Measurements from ENCODE around the gene GAA. TPM values are rescaled to one million over a fixed set of nuclear protein-coding genes. Genes with fewer than 3 reads are reported as not detected.

The GAA gene
- total and polyA plus RNA-seq, 2 of the 13 experiments (the other 11 are each of a cell fraction or from before 2014, with no cell fraction given), result 21.6 to 36.4 TPM

DNA sequence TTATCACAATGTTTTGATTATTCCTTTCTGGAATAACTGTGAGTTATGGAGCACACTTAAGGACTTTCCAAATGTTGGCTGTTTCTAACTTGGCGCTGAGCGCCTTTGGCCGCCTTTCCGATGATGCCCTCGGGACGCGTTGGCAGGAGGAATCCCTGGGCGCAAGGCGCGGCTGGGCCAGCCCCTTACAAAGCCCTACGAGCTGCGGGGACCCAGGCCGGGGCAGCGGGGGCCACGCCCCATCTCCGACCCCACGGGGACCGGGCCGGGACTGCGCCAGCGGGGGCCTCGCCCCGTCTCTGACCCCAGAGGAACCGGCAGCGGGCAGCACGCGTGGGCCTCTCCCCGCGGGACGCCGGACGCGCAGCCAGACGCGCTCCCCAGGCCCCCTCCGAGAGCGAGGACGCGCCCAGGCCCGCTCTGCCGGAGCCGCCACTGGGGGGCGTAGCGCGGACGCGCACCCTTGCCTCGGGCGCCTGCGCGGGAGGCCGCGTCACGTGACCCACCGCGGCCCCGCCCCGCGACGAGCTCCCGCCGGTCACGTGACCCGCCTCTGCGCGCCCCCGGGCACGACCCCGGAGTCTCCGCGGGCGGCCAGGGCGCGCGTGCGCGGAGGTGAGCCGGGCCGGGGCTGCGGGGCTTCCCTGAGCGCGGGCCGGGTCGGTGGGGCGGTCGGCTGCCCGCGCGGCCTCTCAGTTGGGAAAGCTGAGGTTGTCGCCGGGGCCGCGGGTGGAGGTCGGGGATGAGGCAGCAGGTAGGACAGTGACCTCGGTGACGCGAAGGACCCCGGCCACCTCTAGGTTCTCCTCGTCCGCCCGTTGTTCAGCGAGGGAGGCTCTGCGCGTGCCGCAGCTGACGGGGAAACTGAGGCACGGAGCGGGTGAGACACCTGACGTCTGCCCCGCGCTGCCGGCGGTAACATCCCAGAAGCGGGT is at the start of gene GAA (continued):
- TF ChIP-seq ZNF331 (CRISPR knock-in tag; IDR thresholded peaks at IDR 0.05) (0 out of 2 replicates have a peak, but pooled peaks have one; percentile 35), GABPB1 (CRISPR knock-in tag; IDR thresholded peaks at IDR 0.05) (peak; percentile 66), ZNF468 (CRISPR knock-in tag; IDR thresholded peaks at IDR 0.05) (no peak), ERF (CRISPR knock-in tag; IDR thresholded peaks at IDR 0.05) (peak; percentile 62; the same call in 1 of the 2 replicates), FOXK1 (CRISPR knock-in tag; IDR thresholded peaks at IDR 0.05; ENCODE audit: borderline replicate concordance, low read depth) (no peak; the same call in 1 of the 2 replicates), ZNF207 (IDR thresholded peaks at IDR 0.05; ENCODE audit: borderline replicate concordance) (no peak), BHLHE40 (IDR thresholded peaks at IDR 0.05; ENCODE audit: low read length) (peak; percentile 96), NCOR1 (IDR thresholded peaks at IDR 0.05; ENCODE audit: borderline replicate concordance, low read length) (no peak), RELA (CRISPR knock-in tag; IDR thresholded peaks at IDR 0.05) (0 out of 2 replicates have a peak, but pooled peaks have one; percentile 37), TBL1XR1 (IDR thresholded peaks at IDR 0.05; ENCODE audit: borderline replicate concordance, low read length, partially characterized antibody) (peak; percentile 74), ZNF629 (CRISPR knock-in tag; conservative IDR thresholded peaks at IDR 0.05) (no peak)
- TF ChIP-seq, protein P1, sequence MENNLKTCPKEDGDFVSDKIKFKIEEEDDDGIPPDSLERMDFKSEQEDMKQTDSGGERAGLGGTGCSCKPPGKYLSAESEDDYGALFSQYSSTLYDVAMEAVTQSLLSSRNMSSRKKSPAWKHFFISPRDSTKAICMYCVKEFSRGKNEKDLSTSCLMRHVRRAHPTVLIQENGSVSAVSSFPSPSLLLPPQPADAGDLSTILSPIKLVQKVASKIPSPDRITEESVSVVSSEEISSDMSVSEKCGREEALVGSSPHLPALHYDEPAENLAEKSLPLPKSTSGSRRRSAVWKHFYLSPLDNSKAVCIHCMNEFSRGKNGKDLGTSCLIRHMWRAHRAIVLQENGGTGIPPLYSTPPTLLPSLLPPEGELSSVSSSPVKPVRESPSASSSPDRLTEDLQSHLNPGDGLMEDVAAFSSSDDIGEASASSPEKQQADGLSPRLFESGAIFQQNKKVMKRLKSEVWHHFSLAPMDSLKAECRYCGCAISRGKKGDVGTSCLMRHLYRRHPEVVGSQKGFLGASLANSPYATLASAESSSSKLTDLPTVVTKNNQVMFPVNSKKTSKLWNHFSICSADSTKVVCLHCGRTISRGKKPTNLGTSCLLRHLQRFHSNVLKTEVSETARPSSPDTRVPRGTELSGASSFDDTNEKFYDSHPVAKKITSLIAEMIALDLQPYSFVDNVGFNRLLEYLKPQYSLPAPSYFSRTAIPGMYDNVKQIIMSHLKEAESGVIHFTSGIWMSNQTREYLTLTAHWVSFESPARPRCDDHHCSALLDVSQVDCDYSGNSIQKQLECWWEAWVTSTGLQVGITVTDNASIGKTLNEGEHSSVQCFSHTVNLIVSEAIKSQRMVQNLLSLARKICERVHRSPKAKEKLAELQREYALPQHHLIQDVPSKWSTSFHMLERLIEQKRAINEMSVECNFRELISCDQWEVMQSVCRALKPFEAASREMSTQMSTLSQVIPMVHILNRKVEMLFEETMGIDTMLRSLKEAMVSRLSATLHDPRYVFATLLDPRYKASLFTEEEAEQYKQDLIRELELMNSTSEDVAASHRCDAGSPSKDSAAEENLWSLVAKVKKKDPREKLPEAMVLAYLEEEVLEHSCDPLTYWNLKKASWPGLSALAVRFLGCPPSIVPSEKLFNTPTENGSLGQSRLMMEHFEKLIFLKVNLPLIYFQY (CRISPR knock-in tag; IDR thresholded peaks at IDR 0.05; ENCODE audit: borderline replicate concordance), result peak; percentile 58; the same call in 1 of the 2 replicates
- TF ChIP-seq, protein P2, sequence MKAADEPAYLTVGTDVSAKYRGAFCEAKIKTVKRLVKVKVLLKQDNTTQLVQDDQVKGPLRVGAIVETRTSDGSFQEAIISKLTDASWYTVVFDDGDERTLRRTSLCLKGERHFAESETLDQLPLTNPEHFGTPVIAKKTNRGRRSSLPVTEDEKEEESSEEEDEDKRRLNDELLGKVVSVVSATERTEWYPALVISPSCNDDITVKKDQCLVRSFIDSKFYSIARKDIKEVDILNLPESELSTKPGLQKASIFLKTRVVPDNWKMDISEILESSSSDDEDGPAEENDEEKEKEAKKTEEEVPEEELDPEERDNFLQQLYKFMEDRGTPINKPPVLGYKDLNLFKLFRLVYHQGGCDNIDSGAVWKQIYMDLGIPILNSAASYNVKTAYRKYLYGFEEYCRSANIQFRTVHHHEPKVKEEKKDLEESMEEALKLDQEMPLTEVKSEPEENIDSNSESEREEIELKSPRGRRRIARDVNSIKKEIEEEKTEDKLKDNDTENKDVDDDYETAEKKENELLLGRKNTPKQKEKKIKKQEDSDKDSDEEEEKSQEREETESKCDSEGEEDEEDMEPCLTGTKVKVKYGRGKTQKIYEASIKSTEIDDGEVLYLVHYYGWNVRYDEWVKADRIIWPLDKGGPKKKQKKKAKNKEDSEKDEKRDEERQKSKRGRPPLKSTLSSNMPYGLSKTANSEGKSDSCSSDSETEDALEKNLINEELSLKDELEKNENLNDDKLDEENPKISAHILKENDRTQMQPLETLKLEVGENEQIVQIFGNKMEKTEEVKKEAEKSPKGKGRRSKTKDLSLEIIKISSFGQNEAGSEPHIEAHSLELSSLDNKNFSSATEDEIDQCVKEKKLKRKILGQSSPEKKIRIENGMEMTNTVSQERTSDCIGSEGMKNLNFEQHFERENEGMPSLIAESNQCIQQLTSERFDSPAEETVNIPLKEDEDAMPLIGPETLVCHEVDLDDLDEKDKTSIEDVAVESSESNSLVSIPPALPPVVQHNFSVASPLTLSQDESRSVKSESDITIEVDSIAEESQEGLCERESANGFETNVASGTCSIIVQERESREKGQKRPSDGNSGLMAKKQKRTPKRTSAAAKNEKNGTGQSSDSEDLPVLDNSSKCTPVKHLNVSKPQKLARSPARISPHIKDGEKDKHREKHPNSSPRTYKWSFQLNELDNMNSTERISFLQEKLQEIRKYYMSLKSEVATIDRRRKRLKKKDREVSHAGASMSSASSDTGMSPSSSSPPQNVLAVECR (CRISPR knock-in tag; IDR thresholded peaks at IDR 0.05; ENCODE audit: borderline replicate concordance), result peak; percentile 77
- TF ChIP-seq, protein P3, sequence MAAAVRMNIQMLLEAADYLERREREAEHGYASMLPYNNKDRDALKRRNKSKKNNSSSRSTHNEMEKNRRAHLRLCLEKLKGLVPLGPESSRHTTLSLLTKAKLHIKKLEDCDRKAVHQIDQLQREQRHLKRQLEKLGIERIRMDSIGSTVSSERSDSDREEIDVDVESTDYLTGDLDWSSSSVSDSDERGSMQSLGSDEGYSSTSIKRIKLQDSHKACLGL (CRISPR knock-in tag; IDR thresholded peaks at IDR 0.05), result peak; percentile 72
- TF ChIP-seq, protein P4, sequence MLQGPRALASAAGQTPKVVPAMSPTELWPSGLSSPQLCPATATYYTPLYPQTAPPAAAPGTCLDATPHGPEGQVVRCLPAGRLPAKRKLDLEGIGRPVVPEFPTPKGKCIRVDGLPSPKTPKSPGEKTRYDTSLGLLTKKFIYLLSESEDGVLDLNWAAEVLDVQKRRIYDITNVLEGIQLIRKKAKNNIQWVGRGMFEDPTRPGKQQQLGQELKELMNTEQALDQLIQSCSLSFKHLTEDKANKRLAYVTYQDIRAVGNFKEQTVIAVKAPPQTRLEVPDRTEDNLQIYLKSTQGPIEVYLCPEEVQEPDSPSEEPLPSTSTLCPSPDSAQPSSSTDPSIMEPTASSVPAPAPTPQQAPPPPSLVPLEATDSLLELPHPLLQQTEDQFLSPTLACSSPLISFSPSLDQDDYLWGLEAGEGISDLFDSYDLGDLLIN (CRISPR knock-in tag; IDR thresholded peaks at IDR 0.05; ENCODE audit: borderline replicate concordance), result peak; percentile 34; the same call in 1 of the 2 replicates
- TF ChIP-seq, protein P5, sequence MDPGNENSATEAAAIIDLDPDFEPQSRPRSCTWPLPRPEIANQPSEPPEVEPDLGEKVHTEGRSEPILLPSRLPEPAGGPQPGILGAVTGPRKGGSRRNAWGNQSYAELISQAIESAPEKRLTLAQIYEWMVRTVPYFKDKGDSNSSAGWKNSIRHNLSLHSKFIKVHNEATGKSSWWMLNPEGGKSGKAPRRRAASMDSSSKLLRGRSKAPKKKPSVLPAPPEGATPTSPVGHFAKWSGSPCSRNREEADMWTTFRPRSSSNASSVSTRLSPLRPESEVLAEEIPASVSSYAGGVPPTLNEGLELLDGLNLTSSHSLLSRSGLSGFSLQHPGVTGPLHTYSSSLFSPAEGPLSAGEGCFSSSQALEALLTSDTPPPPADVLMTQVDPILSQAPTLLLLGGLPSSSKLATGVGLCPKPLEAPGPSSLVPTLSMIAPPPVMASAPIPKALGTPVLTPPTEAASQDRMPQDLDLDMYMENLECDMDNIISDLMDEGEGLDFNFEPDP (CRISPR knock-in tag; conservative IDR thresholded peaks at IDR 0.05), result no peak

Data from HepG2 (cell line).